ENCODE results near the gene MVB12A. TPM values are rescaled to one million over a fixed set of nuclear protein-coding genes. Genes with fewer than 3 reads are reported as not detected.

The MVB12A gene
- total and polyA plus RNA-seq, 2 of the 8 experiments (the other 6 are each of a cell fraction or from before 2014, with no cell fraction given) = 37.9 to 76.6 TPM

- no peak for FAIRE-seq
- peaks cover 0 to 2% (median 0%) of the 10 kb centered on the region in 4 experiments; a peak in 1 of 8 replicates for H3K36me3 ChIP-seq (ENCODE audit: control insufficient read depth in 2 of 4, insufficient read depth in 4 of 4, low read length in 3 of 4)
- H4K5ac ChIP-seq (ENCODE audit: insufficient read length, low read depth, low read length) = no peak overlapping the region
- H4K20me1 ChIP-seq (replicated peaks in 1 of 2; ENCODE audit: control insufficient read depth in 1 of 2, insufficient read depth in 2 of 2, low read length in 2 of 2) = peaks cover 0 to 4% of the 10 kb centered on the region in 2 experiments
- no peak overlapping the region for H4K91ac ChIP-seq (replicated peaks; ENCODE audit: insufficient read length, low read length)
- peaks cover 12% of the 10 kb centered on the region for H3K23me2 ChIP-seq (ENCODE audit: low read depth, low read length)
- no peak overlapping the region for H4K8ac ChIP-seq (ENCODE audit: extremely low read depth, insufficient read depth, low read length)
- H3K23ac ChIP-seq (ENCODE audit: insufficient read length) = no peak overlapping the region
- WGBS, 2 experiments (ENCODE audit: extremely low coverage in 1 of 2, insufficient coverage in 1 of 2, insufficient read length in 1 of 2, insufficient replicate concordance in 2 of 2, low coverage in 1 of 2, low lambda C conversion rate in 2 of 2, missing lambda C conversion rate in 1 of 2) = 36% methylated on average over 8 of the region's 8 CpGs; no CpG with 5 or more reads in 1 of the 2 experiments
- peaks cover 0 to 6% (median 0%) of the 10 kb centered on the region in 4 experiments; a peak in 3 of 7 replicates for H3K27me3 ChIP-seq (replicated peaks in 1 of 4; ENCODE audit: control insufficient read depth in 3 of 4, extremely low read depth in 1 of 4, insufficient read depth in 3 of 4, low read length in 3 of 4)
- H2AFZ ChIP-seq (ENCODE audit: low read length) = peak overlapping the region; percentile 76; the same call in 1 of the 2 replicates
- no peak overlapping the region for H3K18ac ChIP-seq (ENCODE audit: extremely low read depth, low read length)
- peak overlapping the region; percentile 59 to 69 for H3K4me2 ChIP-seq (ENCODE audit: insufficient read depth in 1 of 2, low read depth in 2 of 2, low read length in 2 of 2)
- no peak overlapping the region for H2AK5ac ChIP-seq (ENCODE audit: low read depth, low read length)
- ChIA-PET CTCF (ENCODE audit: partially characterized antibody) (interaction anchor here (0.7 to 1.5 kb wide), 5 partner anchors 25 to 48 kb away, joined by 3 to 8 read pairs (median 3); partner anchors contain the start of gene TMEM221), POLR2A (ENCODE audit: partially characterized antibody) (interaction anchor here (0.8 to 6.1 kb wide), 10 partner anchors 10 to 86 kb away, joined by 3 to 44 read pairs (median 4); partner anchors contain the start of genes BST2 and CCDC194)
- H2BK20ac ChIP-seq (ENCODE audit: low read length) = no peak overlapping the region
- H3K4me1 ChIP-seq (replicated peaks in 1 of 4; ENCODE audit: control insufficient read depth in 3 of 4, insufficient read depth in 4 of 4, low read length in 3 of 4) = peaks cover 3 to 12% (median 8%) of the 10 kb centered on the region in 4 experiments
- DNase-seq (ENCODE audit: low read depth in 1 of 2, low spot score in 2 of 2) = no peak
- H3K14ac ChIP-seq (ENCODE audit: insufficient read length) = no peak overlapping the region
- H3K56ac ChIP-seq (replicated peaks; ENCODE audit: insufficient read length, low read depth, low read length) = peak overlapping the region; percentile 24
- H3K9me3 ChIP-seq (ENCODE audit: insufficient read depth in 2 of 2, low read depth in 1 of 2, low read length in 1 of 2) = no peaks in the 10 kb centered on the region
- peak overlapping the region; percentile 2 to 58 (median 32); a peak in 5 of 8 replicates for H3K4me3 ChIP-seq (ENCODE audit: extremely low read depth in 1 of 4, insufficient read depth in 2 of 4, low read depth in 3 of 4, low read length in 4 of 4)
- H2BK12ac ChIP-seq (ENCODE audit: low read depth, low read length) = 0 out of 2 replicates have a peak overlapping the region, but pooled peaks have one; percentile 22
- peak overlapping the region in 2 of 4 experiments; percentile 48 to 78; a peak in 4 of 7 replicates for H3K9ac ChIP-seq (replicated peaks in 1 of 4; ENCODE audit: extremely low read depth in 1 of 4, low read depth in 3 of 4, low read length in 3 of 4)
- H2BK15ac ChIP-seq (ENCODE audit: low read length) = no peak overlapping the region
- peak overlapping the region; percentile 21 for H2BK120ac ChIP-seq (replicated peaks; ENCODE audit: low read depth, low read length)
- no peak for TF ChIP-seq TAF7 (optimal IDR thresholded peaks at IDR 0.05; ENCODE audit: borderline replicate concordance, low read depth, low read length)
- no peak for TF ChIP-seq CHD1 (IDR thresholded peaks at IDR 0.05; ENCODE audit: low read depth, low read length)
- no peak for TF ChIP-seq SP4 (IDR thresholded peaks at IDR 0.05; ENCODE audit: low read length)
- no peak for TF ChIP-seq CREB1 (IDR thresholded peaks at IDR 0.05)
- TF ChIP-seq TEAD4 (IDR thresholded peaks at IDR 0.05; ENCODE audit: low read depth, low read length) = no peak
- TF ChIP-seq CEBPB (IDR thresholded peaks at IDR 0.05; ENCODE audit: low read depth, low read length) = no peak
- TF ChIP-seq POLR2A (IDR thresholded peaks at IDR 0.05; ENCODE audit: control extremely low read depth in 1 of 2, low read depth in 2 of 2, low read length in 2 of 2) = no peak
- TF ChIP-seq SIN3A (conservative IDR thresholded peaks at IDR 0.05 in 1 of 2, IDR thresholded peaks at IDR 0.05 in 1 of 2; ENCODE audit: low read depth in 1 of 2, low read length in 2 of 2) = no peak
- peak overlapping the region; percentile 62; the same call in 1 of the 2 replicates for H3K27ac ChIP-seq (ENCODE audit: low read depth, low read length)
- H2BK5ac ChIP-seq (ENCODE audit: low read depth, low read length) = peak overlapping the region; percentile 20; the same call in 1 of the 2 replicates
- H3K4ac ChIP-seq (replicated peaks; ENCODE audit: insufficient read length, low read depth, low read length) = peak overlapping the region; percentile 45
- H3K79me2 ChIP-seq (ENCODE audit: control insufficient read depth in 1 of 2, insufficient read depth in 2 of 2, low read length in 2 of 2) = no peaks in the 10 kb centered on the region
- no peaks in the 10 kb centered on the region for H3K79me1 ChIP-seq (ENCODE audit: low read depth, low read length)
Measured at GRCh38 chr19:17419154-17419620, 660 bp upstream of the MVB12A start.
